ENCODE measurements around the gene TEX12.

The TEX12 gene

GRCh38 chr11:112128483-112129121 lies 38.6 kb upstream of the TEX12 start:
- Mint-ChIP-seq H3K27ac (no peak overlapping the region), H3K4me1 (peaks cover 8% of the 10 kb centered on the region)
- TF ChIP-seq CTCF (IDR thresholded peaks at IDR 0.05; ENCODE audit: unreplicated experiment in 3 of 3): no peak

GRCh38 chr11:112129656-112130055 lies 37.5 kb upstream of the TEX12 start:
- no peak for TF ChIP-seq CTCF (IDR thresholded peaks at IDR 0.05; ENCODE audit: unreplicated experiment in 3 of 3)
- H3K36me3 Mint-ChIP-seq (ENCODE audit: low read depth): no peaks in the 10 kb centered on the region
- H3K4me3 Mint-ChIP-seq: no peak overlapping the region
- H3K27ac Mint-ChIP-seq: no peak overlapping the region
- peaks cover 8% of the 10 kb centered on the region for H3K4me1 Mint-ChIP-seq
- H3K9me3 Mint-ChIP-seq: no peaks in the 10 kb centered on the region
- H3K27me3 Mint-ChIP-seq (ENCODE audit: low read depth): peaks cover 6% of the 10 kb centered on the region

More at GRCh38 chr11:112128483-112129121, 38.6 kb upstream of the TEX12 start:
- no peaks in the 10 kb centered on the region for H3K36me3 Mint-ChIP-seq (ENCODE audit: low read depth)
- H3K9me3 Mint-ChIP-seq: no peaks in the 10 kb centered on the region
- H3K4me3 Mint-ChIP-seq: no peak overlapping the region
- H3K27me3 Mint-ChIP-seq (ENCODE audit: low read depth): peaks cover 3% of the 10 kb centered on the region

- Mint-ChIP-seq H3K9me3 (no peaks in the 10 kb centered on the region), H3K27ac (no peak overlapping the region), H3K36me3 (ENCODE audit: low read depth) (no peaks in the 10 kb centered on the region), H3K4me1 (peaks cover 8% of the 10 kb centered on the region), H3K4me3 (no peak overlapping the region), H3K27me3 (ENCODE audit: low read depth) (peaks cover 3% of the 10 kb centered on the region)
- TF ChIP-seq CTCF (IDR thresholded peaks at IDR 0.05; ENCODE audit: unreplicated experiment in 3 of 3): no peak
These were observed 34.4 kb upstream of the TEX12 start for GRCh38 chr11:112132737-112133136.

GRCh38 chr11:112134473-112134872 lies 32.7 kb upstream of the TEX12 start:
- Mint-ChIP-seq H3K4me1 (no peaks in the 10 kb centered on the region), H3K4me3 (no peak overlapping the region), H3K27ac (no peak overlapping the region), H3K9me3 (peaks cover 2% of the 10 kb centered on the region), H3K36me3 (ENCODE audit: low read depth) (no peaks in the 10 kb centered on the region), H3K27me3 (ENCODE audit: low read depth) (peaks cover 3% of the 10 kb centered on the region)
- TF ChIP-seq CTCF (IDR thresholded peaks at IDR 0.05; ENCODE audit: unreplicated experiment in 3 of 3): no peak

- H3K4me1 Mint-ChIP-seq: no peaks in the 10 kb centered on the region
- peaks cover 7% of the 10 kb centered on the region for H3K9me3 Mint-ChIP-seq
These were observed 23.6 kb upstream of the TEX12 start for GRCh38 chr11:112143597-112143996.

More at GRCh38 chr11:112143597-112143996, 23.6 kb upstream of the TEX12 start:
- no peak for TF ChIP-seq CTCF (IDR thresholded peaks at IDR 0.05; ENCODE audit: unreplicated experiment in 3 of 3)
- Mint-ChIP-seq H3K27me3 (ENCODE audit: low read depth) (no peaks in the 10 kb centered on the region), H3K4me3 (no peak overlapping the region), H3K36me3 (ENCODE audit: low read depth) (no peaks in the 10 kb centered on the region), H3K27ac (no peak overlapping the region)
